Ishikawa (cell line): ENCODE data around the gene B4GALNT3.

Source experiments
- EGR1 ChIP-seq: IDR thresholded peaks from 2 replicates; pipeline ENCODE4 v1.6.1; 2012
- EP300 ChIP-seq: IDR thresholded peaks from 2 replicates; pipeline ENCODE4 v1.6.1; 2012; ENCODE audit warnings: borderline replicate concordance
- RAD21 ChIP-seq: IDR thresholded peaks from 2 replicates; pipeline ENCODE4 v1.6.1; 2012; ENCODE audit warnings: low read depth
- TAF1 ChIP-seq: IDR thresholded peaks from 2 replicates; pipeline ENCODE4 v1.6.1; 2012; ENCODE audit warnings: low read depth, mild to moderate bottlenecking
- TEAD4 ChIP-seq: IDR thresholded peaks from 2 replicates; pipeline ENCODE4 v1.6.1; 2012
- TF ChIP-seq, protein P1 (sequence below): IDR thresholded peaks from 2 replicates; pipeline ENCODE4 v1.6.1; 2012
- TF ChIP-seq, protein P2 (sequence below): IDR thresholded peaks from 2 replicates; pipeline ENCODE4 v1.6.1; 2012; ENCODE audit warnings: low read depth, mild to moderate bottlenecking

DNA sequence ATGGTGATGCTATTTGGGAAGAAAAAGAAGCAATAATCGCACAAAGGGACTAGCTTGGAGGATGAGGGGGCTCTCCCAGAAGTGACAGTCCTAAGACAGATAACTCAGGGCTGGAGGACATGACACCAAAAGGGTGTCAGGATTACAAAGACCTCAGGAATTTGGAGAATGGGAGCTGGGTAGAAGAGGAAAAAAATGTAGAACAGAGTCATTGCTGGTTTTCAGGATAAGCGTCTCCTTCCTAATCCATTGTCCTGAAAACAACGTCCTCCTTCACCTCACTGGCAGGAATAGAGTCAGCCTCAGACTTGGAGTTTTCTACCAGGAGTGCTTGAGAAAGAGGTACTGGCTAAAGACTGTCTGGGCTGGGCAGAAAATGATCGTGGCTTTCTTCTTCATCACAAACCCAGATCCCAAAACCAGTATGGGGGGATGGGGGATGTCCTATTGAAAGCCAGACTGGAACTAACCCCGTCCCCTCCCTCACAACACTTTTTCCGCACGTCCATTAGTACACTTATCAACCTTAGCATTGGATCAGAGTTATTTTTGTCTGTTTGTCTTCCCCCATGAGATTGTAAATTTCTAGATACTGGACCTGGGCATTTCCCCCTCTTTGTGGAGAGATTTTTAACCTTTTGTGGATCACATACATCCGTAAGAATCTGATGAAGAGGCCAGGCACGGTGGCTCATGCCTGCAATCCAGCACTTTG, 14.3 kb downstream of the B4GALNT3 start:
- TF ChIP-seq EGR1, result no peak
- TF ChIP-seq EP300, result no peak
- no peak for TF ChIP-seq RAD21
- TF ChIP-seq, protein P1, sequence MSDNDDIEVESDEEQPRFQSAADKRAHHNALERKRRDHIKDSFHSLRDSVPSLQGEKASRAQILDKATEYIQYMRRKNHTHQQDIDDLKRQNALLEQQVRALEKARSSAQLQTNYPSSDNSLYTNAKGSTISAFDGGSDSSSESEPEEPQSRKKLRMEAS, result no peak
- TF ChIP-seq TAF1, result no peak
- TF ChIP-seq TEAD4, result peak; percentile 41; the same call in 1 of the 2 replicates
- TF ChIP-seq, protein P2, sequence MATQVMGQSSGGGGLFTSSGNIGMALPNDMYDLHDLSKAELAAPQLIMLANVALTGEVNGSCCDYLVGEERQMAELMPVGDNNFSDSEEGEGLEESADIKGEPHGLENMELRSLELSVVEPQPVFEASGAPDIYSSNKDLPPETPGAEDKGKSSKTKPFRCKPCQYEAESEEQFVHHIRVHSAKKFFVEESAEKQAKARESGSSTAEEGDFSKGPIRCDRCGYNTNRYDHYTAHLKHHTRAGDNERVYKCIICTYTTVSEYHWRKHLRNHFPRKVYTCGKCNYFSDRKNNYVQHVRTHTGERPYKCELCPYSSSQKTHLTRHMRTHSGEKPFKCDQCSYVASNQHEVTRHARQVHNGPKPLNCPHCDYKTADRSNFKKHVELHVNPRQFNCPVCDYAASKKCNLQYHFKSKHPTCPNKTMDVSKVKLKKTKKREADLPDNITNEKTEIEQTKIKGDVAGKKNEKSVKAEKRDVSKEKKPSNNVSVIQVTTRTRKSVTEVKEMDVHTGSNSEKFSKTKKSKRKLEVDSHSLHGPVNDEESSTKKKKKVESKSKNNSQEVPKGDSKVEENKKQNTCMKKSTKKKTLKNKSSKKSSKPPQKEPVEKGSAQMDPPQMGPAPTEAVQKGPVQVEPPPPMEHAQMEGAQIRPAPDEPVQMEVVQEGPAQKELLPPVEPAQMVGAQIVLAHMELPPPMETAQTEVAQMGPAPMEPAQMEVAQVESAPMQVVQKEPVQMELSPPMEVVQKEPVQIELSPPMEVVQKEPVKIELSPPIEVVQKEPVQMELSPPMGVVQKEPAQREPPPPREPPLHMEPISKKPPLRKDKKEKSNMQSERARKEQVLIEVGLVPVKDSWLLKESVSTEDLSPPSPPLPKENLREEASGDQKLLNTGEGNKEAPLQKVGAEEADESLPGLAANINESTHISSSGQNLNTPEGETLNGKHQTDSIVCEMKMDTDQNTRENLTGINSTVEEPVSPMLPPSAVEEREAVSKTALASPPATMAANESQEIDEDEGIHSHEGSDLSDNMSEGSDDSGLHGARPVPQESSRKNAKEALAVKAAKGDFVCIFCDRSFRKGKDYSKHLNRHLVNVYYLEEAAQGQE, result no peak
